Keratinocyte (primary cell): ENCODE measurements around the gene FXYD5. TPM values are rescaled to one million over a fixed set of nuclear protein-coding genes. Genes with fewer than 3 reads are reported as not detected.

Experiments
- DNase-seq: peaks from one replicate; pipeline ENCODE4 v3.0.0-alpha.2; 2011; ENCODE audit warnings: low read depth, missing footprints, low spot score
- FAIRE-seq: peaks from 2 replicates; lab custom pipeline; 2011; peaks lifted over from hg19 to GRCh38; lab: Jason Lieb, UNC
- H2AFZ ChIP-seq: 2 replicates; pipeline ENCODE4 v1.6.0; 2012; ENCODE audit warnings: low read length, control low read depth, inconsistent platforms; ENCODE audit not compliant: control insufficient read depth
- H3K27ac ChIP-seq: 2 replicates; pipeline ENCODE4 v1.5.1; 2011; ENCODE audit warnings: low read length; ENCODE audit not compliant: control insufficient read depth, insufficient read depth
- H3K27me3 ChIP-seq: 3 replicates; pipeline ENCODE4 v1.6.0; 2011; ENCODE audit warnings: low read length; ENCODE audit not compliant: control insufficient read depth, insufficient read depth; ENCODE audit errors: extremely low read depth
- H3K36me3 ChIP-seq, 2 experiments: 2 replicates in 1 of 2; 3 replicates in 1 of 2; pipeline ENCODE4 v1.5.1; 2011; ENCODE audit warnings: low read length in 2 of 2, mild to moderate bottlenecking in 1 of 2; ENCODE audit not compliant: control insufficient read depth in 2 of 2, insufficient read depth in 2 of 2; ENCODE audit errors: extremely low read depth in 1 of 2
- H3K4me1 ChIP-seq: 3 replicates; pipeline ENCODE4 v1.5.1; 2011; ENCODE audit warnings: low read length; ENCODE audit not compliant: control insufficient read depth, insufficient read depth; ENCODE audit errors: extremely low read depth
- H3K4me2 ChIP-seq: 3 replicates; pipeline ENCODE4 v1.6.0; 2011; ENCODE audit warnings: low read depth, low read length; ENCODE audit not compliant: control insufficient read depth, insufficient read depth; ENCODE audit errors: extremely low read depth
- H3K4me3 ChIP-seq, 3 experiments: fragments of 200-600 bp in 1 of 3; sonication (generic) in 1 of 3; 2 replicates in 2 of 3; 3 replicates in 1 of 3; pipeline ENCODE4 v1.5.1; 2011 to 2016; ENCODE audit warnings: low read length in 3 of 3, mild to moderate bottlenecking in 3 of 3, control low read depth in 2 of 3, inconsistent platforms in 1 of 3, low read depth in 1 of 3, mixed read lengths in 1 of 3, mixed run types in 1 of 3, moderate library complexity in 1 of 3; ENCODE audit not compliant: control insufficient read depth in 2 of 3, insufficient read depth in 2 of 3; ENCODE audit errors: extremely low read depth in 1 of 3
- H3K79me2 ChIP-seq: 2 replicates; pipeline ENCODE4 v1.6.0; 2012; ENCODE audit warnings: low read length; ENCODE audit not compliant: control insufficient read depth, insufficient read depth
- H3K9ac ChIP-seq: 3 replicates; pipeline ENCODE4 v1.6.0; 2011; ENCODE audit warnings: low read length; ENCODE audit not compliant: control insufficient read depth, insufficient read depth; ENCODE audit errors: extremely low read depth
- H3K9me1 ChIP-seq: 3 replicates; pipeline ENCODE4 v1.6.0; 2011; ENCODE audit warnings: low read length; ENCODE audit not compliant: control insufficient read depth, insufficient read depth; ENCODE audit errors: extremely low read depth
- H3K9me3 ChIP-seq: 2 replicates; pipeline ENCODE4 v1.5.1; 2012; ENCODE audit warnings: low read depth, low read length; ENCODE audit not compliant: control insufficient read depth
- H4K20me1 ChIP-seq: 3 replicates; pipeline ENCODE4 v1.6.0; 2011; ENCODE audit warnings: low read length; ENCODE audit not compliant: control insufficient read depth, insufficient read depth; ENCODE audit errors: extremely low read depth
- CTCF ChIP-seq, 3 experiments: IDR thresholded peaks in 1 of 3; conservative IDR thresholded peaks in 1 of 3; optimal IDR thresholded peaks in 1 of 3; 2 replicates in 2 of 3; 3 replicates in 1 of 3; pipeline versions ENCODE3 to v1.5.1; 2011; ENCODE audit warnings: low read length in 3 of 3, mild to moderate bottlenecking in 3 of 3, moderate library complexity in 2 of 3, control low read depth in 1 of 3, inconsistent platforms in 1 of 3; ENCODE audit not compliant: insufficient read depth in 2 of 3; ENCODE audit errors: extremely low read depth in 1 of 3
- EZH2 ChIP-seq: IDR thresholded peaks from one replicate; pipeline ENCODE4 v1.6.1; 2012; ENCODE audit warnings: inconsistent platforms, mild to moderate bottlenecking, low read length, moderate library complexity
- dilution Hi-C: fragments of 300-500 bp; cut with MboI; formaldehyde crosslinking; loops from one replicate; pipeline ENCODE4 v1.7.0; 2020; ENCODE audit warnings: low sequenced_read_pairs; ENCODE audit not compliant: extremely low pct_ligation_motif_present
- polyA minus RNA-seq, 3 experiments: library from RNA; depleted of rRNA, polyadenylated mRNA; stranded (reverse); fragments of >200 nt; gene quantifications; 1 replicate in 1 of 3; 2 replicates in 1 of 3; 3 replicates in 1 of 3; pipeline ENCODE4 v1.2.3, GENCODE V29; 2011
- polyA plus RNA-seq, 5 experiments: library from polyadenylated mRNA; depleted of rRNA in 3 of 5; stranded (reverse) in 3 of 5; stranded (forward) in 1 of 5; unstranded in 1 of 5; fragments of >200 nt; gene quantifications; 1 replicate in 1 of 5; 2 replicates in 3 of 5; 3 replicates in 1 of 5; pipeline versions ENCODE4 v1.2.1 to v1.2.3, GENCODE V29; 2011 to 2012; ENCODE audit warnings: missing spikeins in 2 of 5, low read depth in 1 of 5, low replicate concordance in 1 of 5

Gene FXYD5
- 82.5 to 457 TPM (median 122 TPM) in 3 replicates for polyA plus RNA-seq
- 159 TPM for polyA plus RNA-seq (2011; ENCODE audit: low read depth)
- 216 and 272 TPM in 2 replicates for polyA plus RNA-seq (2011; cell fraction: cytosol; rRNA removed)
- 163 TPM in 2 replicates for polyA plus RNA-seq (2011; cell fraction: nucleus; rRNA removed)
- polyA plus RNA-seq (2012; ENCODE audit: low replicate concordance), result 191 and 430 TPM in 2 replicates
- polyA minus RNA-seq, result 206 to 558 TPM (median 224 TPM) in 3 replicates
- polyA minus RNA-seq (2011; cell fraction: cytosol; rRNA and poly(A)+ RNA removed), result 226 TPM
- polyA minus RNA-seq (2011; cell fraction: nucleus; rRNA and poly(A)+ RNA removed), result 66.2 and 71.1 TPM in 2 replicates

- H3K9ac ChIP-seq, result peak within 1 kb of the TSS; percentile 85
- TF ChIP-seq EZH2, result no peak
- TF ChIP-seq CTCF (optimal IDR thresholded peaks at IDR 0.05 in 1 of 3, IDR thresholded peaks at IDR 0.05 in 1 of 3, conservative IDR thresholded peaks at IDR 0.05 in 1 of 3; ENCODE audit: extremely low read depth in 1 of 3, insufficient read depth in 2 of 3, low read length in 3 of 3), result no peak
- no peak for FAIRE-seq
- H3K9me1 ChIP-seq, result no peaks in the 10 kb centered on the region
- H3K4me2 ChIP-seq, result peak within 1 kb of the TSS; percentile 90
- H3K4me3 ChIP-seq, result peak within 1 kb of the TSS; percentile 84 to 96 (median 90)
- H3K9me3 ChIP-seq, result no peaks in the 10 kb centered on the region
- dilution Hi-C loops, result no loop called here
- peaks cover 20% of the 10 kb centered on the region for H3K4me1 ChIP-seq
- H4K20me1 ChIP-seq, result no peaks in the 10 kb centered on the region
- no peaks in the 10 kb centered on the region for H3K27me3 ChIP-seq
- DNase-seq, result no peak
- peak within 1 kb of the TSS; percentile 66 for H3K27ac ChIP-seq
- H3K36me3 ChIP-seq, result peaks cover 20 to 32% of the 10 kb centered on the region in 2 experiments
- peaks cover 36% of the 10 kb centered on the region for H3K79me2 ChIP-seq
- H2AFZ ChIP-seq, result peak within 1 kb of the TSS; percentile 90
These were observed at the start of gene FXYD5 for GRCh38 chr19:35154525-35155406. FXYD5 (plus strand) TSS chr19:35154735; CDS start chr19:35155551, 816 bp downstream.

- no peak for FAIRE-seq
- Histone ChIP-seq H4K20me1 (no peaks in the 10 kb centered on the region), H3K9ac (no peak overlapping the region), H3K4me3 (no peak overlapping the region), H3K27ac (no peak overlapping the region), H3K4me2 (no peak overlapping the region), H3K9me1 (no peaks in the 10 kb centered on the region), H3K79me2 (no peaks in the 10 kb centered on the region), H3K36me3 (no peaks in the 10 kb centered on the region), H3K27me3 (no peaks in the 10 kb centered on the region), H3K4me1 (peaks cover 27% of the 10 kb centered on the region), H3K9me3 (no peaks in the 10 kb centered on the region), H2AFZ (no peak overlapping the region)
- dilution Hi-C loops, result no loop called here
- no peak for TF ChIP-seq EZH2
- no peak for TF ChIP-seq CTCF (optimal IDR thresholded peaks at IDR 0.05 in 1 of 3, IDR thresholded peaks at IDR 0.05 in 1 of 3, conservative IDR thresholded peaks at IDR 0.05 in 1 of 3; ENCODE audit: extremely low read depth in 1 of 3, insufficient read depth in 2 of 3, low read length in 3 of 3)
- no peak for DNase-seq
These were observed 49.5 kb upstream of the FXYD5 start for GRCh38 chr19:35105047-35105410.
